T-cell (primary cell): Measurements from ENCODE around the gene CUL1. TPM values are rescaled to one million over a fixed set of nuclear protein-coding genes. Genes with fewer than 3 reads are reported as not detected.
A peak's percentile ranks its signal among the peaks of the same experiment; 100 is the strongest.

Source experiments
- ATAC-seq, 4 experiments: fragments of 200-7000 bp in 3 of 4; fragments of 150-1000 bp in 1 of 4; cut with Tn5 transposase; replicated peaks in 1 of 4; 1 replicate in 3 of 4; 2 replicates in 1 of 4; pipeline ENCODE4 v1.10.0; 2021; ENCODE audit warnings: moderate library complexity in 3 of 4, mild to moderate bottlenecking in 2 of 4, moderate number of reproducible peaks in 1 of 4
- CTCF ChIA-PET, 2 donors: fragments of 300-600 bp; sonication (Branson Sonifier 250); formaldehyde crosslinking; loops; one replicate each; lab custom pipeline; 2022; ENCODE audit warnings: antibody characterized with exemption in 2 of 2; lab: Charles Lee
- POLR2A ChIA-PET, 2 donors: fragments of 300-600 bp; sonication (Branson Sonifier 250); formaldehyde crosslinking; loops; one replicate each; lab custom pipeline; 2022; ENCODE audit warnings: antibody characterized with exemption in 2 of 2; lab: Charles Lee
- DNase-seq, 35 experiments: peaks; one replicate each; pipeline versions ENCODE4 v3.0.0 to v3.0.0-alpha.2; 2013 to 2023
- H3K27ac ChIP-seq: one replicate; pipeline ENCODE4 v1.5.1; 2013; ENCODE audit warnings: low read length
- H3K27me3 ChIP-seq, 2 experiments: replicated peaks in 1 of 2; 1 replicate in 1 of 2; 2 replicates in 1 of 2; pipeline versions ENCODE4 v1.6.1 to v1.7.0; 2013; ENCODE audit warnings: low read length in 1 of 2, mixed read lengths in 1 of 2; ENCODE audit not compliant: control insufficient read depth in 2 of 2, insufficient read depth in 2 of 2; ENCODE audit errors: extremely low read depth in 1 of 2
- H3K36me3 ChIP-seq, 2 donors: 1 replicate in 1 of 2; 2 replicates in 1 of 2; pipeline versions ENCODE4 v1.6.1 to v1.7.0; 2013; ENCODE audit warnings: low read length in 1 of 2; ENCODE audit not compliant: control insufficient read depth in 2 of 2, insufficient read depth in 1 of 2; ENCODE audit errors: extremely low read depth in 1 of 2
- H3K4me1 ChIP-seq, 2 experiments: 1 replicate in 1 of 2; 2 replicates in 1 of 2; pipeline versions ENCODE4 v1.6.1 to v1.7.0; 2013; ENCODE audit warnings: low read length in 2 of 2, mixed read lengths in 1 of 2; ENCODE audit not compliant: insufficient read depth in 2 of 2, control insufficient read depth in 1 of 2; ENCODE audit errors: extremely low read depth in 1 of 2
- H3K4me3 ChIP-seq, 2 donors: 1 replicate in 1 of 2; 2 replicates in 1 of 2; pipeline versions ENCODE4 v1.5.1 to v1.7.0; 2013; ENCODE audit warnings: mild to moderate bottlenecking in 2 of 2, low read length in 1 of 2, moderate library complexity in 1 of 2; ENCODE audit not compliant: control insufficient read depth in 1 of 2; ENCODE audit errors: extremely low read depth in 1 of 2
- H3K9me3 ChIP-seq: 2 replicates; pipeline ENCODE4 v1.7.0; 2013
- H3K27ac Mint-ChIP-seq, 2 donors: one replicate each; pipeline ENCODE4 v1.8.0; 2020 to 2021; ENCODE audit warnings: mild to moderate bottlenecking in 2 of 2, mixed read lengths in 2 of 2
- H3K27me3 Mint-ChIP-seq, 2 donors: one replicate each; pipeline ENCODE4 v1.8.0; 2021 to 2022; ENCODE audit warnings: mixed read lengths in 2 of 2
- H3K36me3 Mint-ChIP-seq: one replicate; pipeline ENCODE4 v1.8.0; 2021; ENCODE audit warnings: mixed read lengths
- H3K4me1 Mint-ChIP-seq, 3 donors: one replicate each; pipeline ENCODE4 v1.8.0; 2020 to 2022; ENCODE audit warnings: mixed read lengths in 3 of 3, mild to moderate bottlenecking in 1 of 3
- H3K4me3 Mint-ChIP-seq, 3 donors: one replicate each; pipeline ENCODE4 v1.8.0; 2020 to 2022; ENCODE audit warnings: mild to moderate bottlenecking in 3 of 3, mixed read lengths in 3 of 3, moderate library complexity in 3 of 3
- H3K9me3 Mint-ChIP-seq, 3 donors: one replicate each; pipeline ENCODE4 v1.8.0; 2020 to 2022; ENCODE audit warnings: mixed read lengths in 3 of 3
- WGBS: methylation state at CpG from one replicate; pipeline ENCODE4 v1.1.5; 2013; ENCODE audit warnings: missing lambda C conversion rate; ENCODE audit not compliant: insufficient coverage; 5-methylcytosine and 5-hydroxymethylcytosine counted together
- total RNA-seq, 35 experiments: library from RNA in 6 of 35; stranded (reverse) in 6 of 35; fragments of 120-200 nt in 1 of 35; gene quantifications; one replicate each; pipeline versions ENCODE4 v1.2.1 to v1.2.4 and lab custom pipeline; 2013 to 2026

The CUL1 gene
- total RNA-seq, 5 donors from 2014 or later (not counting 1 experiment from before 2014, with no cell fraction given): 42.3 to 53.7 (median 49.9) TPM

- H3K27me3 ChIP-seq: no peaks in the 10 kb centered on the region
- ATAC-seq: no peak
- Mint-ChIP-seq H3K36me3 (peaks cover 25% of the 10 kb centered on the region), H3K4me3 (peak overlapping the region in 1 of 3 donors; percentile 19), H3K27me3 (no peaks in the 10 kb centered on the region), H3K4me1 (peaks cover 89 to 95% (median 94%) of the 10 kb centered on the region in 3 donors), H3K9me3 (no peaks in the 10 kb centered on the region), H3K27ac (no peak overlapping the region)
- no peaks in the 10 kb centered on the region for H3K9me3 ChIP-seq
- ChIA-PET POLR2A (interaction anchor here in 1 of 2 donors (0.6 kb wide), 1 partner anchor 11 kb away, joined by 4 read pairs; no protein-coding TSS in a partner anchor), CTCF (no interaction called here)
- no peak overlapping the region for H3K27ac ChIP-seq
- H3K4me1 ChIP-seq: peaks cover 7 to 32% of the 10 kb centered on the region in 2 experiments
- no peak overlapping the region for H3K4me3 ChIP-seq
- DNase-seq: no peak
- H3K36me3 ChIP-seq: no peaks in the 10 kb centered on the region
- WGBS: 96% methylated on average over 5 of the region's 6 CpGs
Observed at GRCh38 chr7:148715027-148715426, 16.3 kb downstream of the CUL1 start.

GRCh38 chr7:148717266-148717793, 18.6 kb downstream of the CUL1 start:
- H3K4me1 ChIP-seq: peaks cover 19 to 33% of the 10 kb centered on the region in 2 experiments

GRCh38 chr7:148718431-148718830, 19.7 kb downstream of the CUL1 start:
- H3K4me3 Mint-ChIP-seq: no peak overlapping the region
- Histone ChIP-seq H3K9me3 (no peaks in the 10 kb centered on the region), H3K4me1 (peaks cover 29 to 40% of the 10 kb centered on the region in 2 experiments), H3K27me3 (no peaks in the 10 kb centered on the region), H3K4me3 (no peak overlapping the region), H3K36me3 (no peaks in the 10 kb centered on the region), H3K27ac (no peak overlapping the region)
- 100% methylated on average over 1 of the region's 3 CpGs for WGBS
- H3K27me3 Mint-ChIP-seq: no peaks in the 10 kb centered on the region
- peaks cover 25% of the 10 kb centered on the region for H3K36me3 Mint-ChIP-seq
- no peak overlapping the region for H3K27ac Mint-ChIP-seq
- H3K9me3 Mint-ChIP-seq: no peaks in the 10 kb centered on the region
- ChIA-PET POLR2A (no interaction called here), CTCF (no interaction called here)
- DNase-seq (no peak), ATAC-seq (no peak)
- peaks cover 94 to 96% (median 94%) of the 10 kb centered on the region in 3 donors for H3K4me1 Mint-ChIP-seq

More at GRCh38 chr7:148717266-148717793, 18.6 kb downstream of the CUL1 start:
- DNase-seq (no peak), ATAC-seq (no peak)
- peaks cover 25% of the 10 kb centered on the region for H3K36me3 Mint-ChIP-seq
- H3K36me3 ChIP-seq: no peaks in the 10 kb centered on the region
- no peak overlapping the region for H3K4me3 Mint-ChIP-seq
- H3K27me3 ChIP-seq: no peaks in the 10 kb centered on the region
- 97% methylated on average over 11 of the region's 12 CpGs for whole genome bisulfite sequencing
- H3K4me3 ChIP-seq: no peak overlapping the region
- CTCF ChIA-PET: no interaction called here
- no peaks in the 10 kb centered on the region for H3K9me3 Mint-ChIP-seq
- peaks cover 94 to 95% (median 94%) of the 10 kb centered on the region in 3 donors for H3K4me1 Mint-ChIP-seq
- no peaks in the 10 kb centered on the region for H3K9me3 ChIP-seq
- H3K27ac Mint-ChIP-seq: no peak overlapping the region
- H3K27ac ChIP-seq: no peak overlapping the region
- POLR2A ChIA-PET: no interaction called here
- H3K27me3 Mint-ChIP-seq: no peaks in the 10 kb centered on the region

- no peaks in the 10 kb centered on the region for H3K36me3 ChIP-seq
- Mint-ChIP-seq H3K36me3 (peaks cover 25% of the 10 kb centered on the region), H3K9me3 (no peaks in the 10 kb centered on the region), H3K4me3 (peak overlapping the region in 1 of 3 donors; percentile 15), H3K27ac (no peak overlapping the region), H3K27me3 (no peaks in the 10 kb centered on the region), H3K4me1 (peaks cover 92 to 96% (median 95%) of the 10 kb centered on the region in 3 donors)
- ChIA-PET CTCF (interaction anchor here (0.9 to 1.0 kb wide), 2 partner anchors 95 to 243 kb away, joined by 3 to 5 read pairs; no protein-coding TSS in a partner anchor), POLR2A (interaction anchor here in 1 of 2 donors (0.6 kb wide), 1 partner anchor 31 kb away, joined by 3 read pairs; no protein-coding TSS in a partner anchor)
- no peak overlapping the region for H3K4me3 ChIP-seq
- DNase-seq (no peak), ATAC-seq (no peak)
- H3K4me1 ChIP-seq: peaks cover 32 to 36% of the 10 kb centered on the region in 2 experiments
- WGBS: 67% methylated on average over 1 of the region's 5 CpGs
- no peak overlapping the region for H3K27ac ChIP-seq
- no peaks in the 10 kb centered on the region for H3K9me3 ChIP-seq
- H3K27me3 ChIP-seq: no peaks in the 10 kb centered on the region
Observed at GRCh38 chr7:148719753-148720152, 21.1 kb downstream of the CUL1 start.

- ChIA-PET POLR2A (interaction anchor here (0.6 to 1.5 kb wide), 3 partner anchors 16 to 32 kb away, joined by 3 read pairs; partner anchors contain the start of gene CUL1 (in 1 of the 2)), CTCF (interaction anchor here in 1 of 2 donors (0.8 to 1.5 kb wide), 3 partner anchors 11 to 533 kb away, joined by 3 to 6 read pairs (median 4); no protein-coding TSS in a partner anchor)
- Mint-ChIP-seq H3K9me3 (no peaks in the 10 kb centered on the region), H3K36me3 (peaks cover 18% of the 10 kb centered on the region), H3K4me3 (peak overlapping the region in 1 of 3 donors; percentile 15), H3K4me1 (peaks cover 92 to 96% (median 95%) of the 10 kb centered on the region in 3 donors), H3K27ac (peak overlapping the region in 1 of 2 donors; percentile 28), H3K27me3 (no peaks in the 10 kb centered on the region)
- H3K9me3 ChIP-seq: no peaks in the 10 kb centered on the region
- 100% methylated on average over 2 of the region's 5 CpGs for WGBS
- H3K27ac ChIP-seq: no peak overlapping the region
- H3K4me1 ChIP-seq: peaks cover 35 to 37% of the 10 kb centered on the region in 2 experiments
- no peak for DNase-seq
- ATAC-seq: no peak
- no peaks in the 10 kb centered on the region for H3K27me3 ChIP-seq
- H3K36me3 ChIP-seq: no peaks in the 10 kb centered on the region
- H3K4me3 ChIP-seq: no peak overlapping the region
Observed at GRCh38 chr7:148720472-148720871, 21.8 kb downstream of the CUL1 start.

GRCh38 chr7:148721390-148721789, 22.7 kb downstream of the CUL1 start:
- no peaks in the 10 kb centered on the region for H3K36me3 ChIP-seq
- ChIA-PET POLR2A (interaction anchor here (0.6 to 1.5 kb wide), 3 partner anchors 10 to 23 kb away, joined by 3 read pairs; partner anchors contain the start of gene CUL1 (in 1 of the 2)), CTCF (interaction anchor here in 1 of 2 donors (0.6 to 1.5 kb wide), 4 partner anchors 10 to 532 kb away, joined by 3 to 6 read pairs (median 4); no protein-coding TSS in a partner anchor)
- Mint-ChIP-seq H3K27ac (no peak overlapping the region), H3K9me3 (no peaks in the 10 kb centered on the region), H3K4me1 (peaks cover 95 to 97% (median 96%) of the 10 kb centered on the region in 3 donors), H3K27me3 (no peaks in the 10 kb centered on the region), H3K4me3 (no peak overlapping the region), H3K36me3 (peaks cover 12% of the 10 kb centered on the region)
- no peaks in the 10 kb centered on the region for H3K9me3 ChIP-seq
- WGBS: no CpG with 5 or more reads among the region's 3 CpGs
- ATAC-seq (no peak), DNase-seq (no peak)
- H3K27me3 ChIP-seq: no peaks in the 10 kb centered on the region
- H3K4me3 ChIP-seq: no peak overlapping the region
- no peak overlapping the region for H3K27ac ChIP-seq
- H3K4me1 ChIP-seq: peaks cover 36 to 38% of the 10 kb centered on the region in 2 experiments
